Sciatic nerve (tissue), 2 donors: ENCODE data around the gene NUP210. TPM values are rescaled to one million over a fixed set of nuclear protein-coding genes. Genes with fewer than 3 reads are reported as not detected.
A peak's percentile ranks its signal among the peaks of the same experiment; 100 is the strongest.
"Not testable (repeated sequence)": the region's sequence is repeated elsewhere in the genome, so short reads cannot be mapped to it uniquely, and the experiment has no call there.

Experiments
- ATAC-seq: fragments of 200-7000 bp; cut with Tn5 transposase; one replicate; pipeline ENCODE4 v1.9.1; 2020; ENCODE audit warnings: mild to moderate bottlenecking, moderate library complexity
- DNase-seq: peaks from one replicate; pipeline ENCODE4 v3.0.0-alpha.2; 2020; ENCODE audit warnings: low spot score
- intact Hi-C: fragments of 100-400 bp; cut with DNase I; formaldehyde crosslinking; loops from one replicate; pipeline ENCODE4 v1.14.2; 2022
- total RNA-seq: library from RNA; stranded (reverse); fragmentation: NEBNext Ultra II Directional; extraction: Animal tissue kit (Norgen Biotek cat#: 25700); gene quantifications from one replicate; pipeline ENCODE4 v1.2.1, GENCODE V29; 2021
- donor health status: DM: no; HTN: no; CAD: no.
- donor health status: DM: no; HTN: no; CAD: no.

NUP210 gene
- total RNA-seq, 1 donor from 2014 or later, result 5.5 TPM

DNA sequence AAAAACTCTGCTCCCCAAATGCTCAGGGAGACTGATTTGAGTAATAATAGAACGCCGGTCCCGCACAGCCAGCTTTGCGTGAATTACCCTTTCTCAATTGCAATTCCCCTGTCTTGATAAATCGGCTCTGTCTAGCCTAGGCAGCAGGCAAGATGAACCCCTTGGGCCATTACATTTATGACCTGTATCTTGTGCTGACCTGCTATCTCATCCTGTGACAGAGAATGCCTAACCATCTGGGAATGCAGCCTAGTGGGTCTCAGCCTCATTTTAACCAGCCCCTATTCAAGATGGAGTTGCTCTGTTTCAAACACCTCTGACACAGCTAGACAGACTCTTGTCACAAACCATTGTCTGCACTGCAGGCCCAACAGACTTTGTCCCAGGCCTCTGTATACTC is 13.8 kb upstream of the NUP210 start:
- DNase-seq, result no peak
- intact Hi-C loops, result no loop called here
- no peak for ATAC-seq

DNA sequence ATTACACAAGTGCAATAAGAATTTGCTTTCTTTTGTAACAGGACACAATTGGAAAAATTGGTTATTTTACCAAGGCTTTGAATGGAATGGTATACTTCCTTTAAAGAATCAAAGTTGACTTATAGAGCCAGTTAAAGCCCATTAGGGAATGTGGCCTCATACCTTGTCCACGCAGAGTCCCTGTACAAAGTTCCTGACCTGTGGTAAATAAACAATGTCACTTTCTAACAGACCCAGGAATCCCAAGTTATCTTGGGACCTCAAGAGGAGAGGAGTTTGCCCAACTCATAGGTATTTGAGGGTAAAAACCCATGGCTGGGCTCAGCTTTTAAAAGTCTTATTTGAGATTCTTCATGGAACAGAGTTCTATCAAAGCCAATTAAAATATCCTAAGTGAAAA is 12.0 kb upstream of the NUP210 start:
- DNase-seq (no peak), ATAC-seq (no peak)
- intact Hi-C loops, result no loop called here

DNA sequence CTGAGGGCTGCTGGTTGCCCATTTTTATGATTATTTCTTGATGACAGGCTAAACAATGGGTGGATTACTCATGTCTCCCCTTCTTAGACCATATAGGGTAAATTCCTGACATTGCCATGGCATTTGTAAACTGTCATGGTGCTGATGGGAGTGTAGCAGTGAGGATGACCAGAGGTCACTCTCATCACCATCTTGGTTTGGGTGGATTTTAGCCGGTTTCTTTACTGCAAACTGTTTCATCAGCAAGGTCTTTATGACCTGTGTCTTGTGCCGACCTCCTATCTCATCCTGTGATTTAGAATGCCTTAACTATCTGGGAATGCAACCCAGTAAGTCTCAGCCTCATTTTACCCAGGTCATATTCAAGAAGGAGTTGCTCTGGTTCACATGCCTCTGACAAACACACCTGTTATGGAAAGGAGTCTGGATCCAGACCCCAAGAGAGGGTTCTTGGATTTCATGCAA is 10.3 kb upstream of the NUP210 start:
- intact Hi-C loops, DNase-seq, ATAC-seq: not testable (repeated sequence)

DNA sequence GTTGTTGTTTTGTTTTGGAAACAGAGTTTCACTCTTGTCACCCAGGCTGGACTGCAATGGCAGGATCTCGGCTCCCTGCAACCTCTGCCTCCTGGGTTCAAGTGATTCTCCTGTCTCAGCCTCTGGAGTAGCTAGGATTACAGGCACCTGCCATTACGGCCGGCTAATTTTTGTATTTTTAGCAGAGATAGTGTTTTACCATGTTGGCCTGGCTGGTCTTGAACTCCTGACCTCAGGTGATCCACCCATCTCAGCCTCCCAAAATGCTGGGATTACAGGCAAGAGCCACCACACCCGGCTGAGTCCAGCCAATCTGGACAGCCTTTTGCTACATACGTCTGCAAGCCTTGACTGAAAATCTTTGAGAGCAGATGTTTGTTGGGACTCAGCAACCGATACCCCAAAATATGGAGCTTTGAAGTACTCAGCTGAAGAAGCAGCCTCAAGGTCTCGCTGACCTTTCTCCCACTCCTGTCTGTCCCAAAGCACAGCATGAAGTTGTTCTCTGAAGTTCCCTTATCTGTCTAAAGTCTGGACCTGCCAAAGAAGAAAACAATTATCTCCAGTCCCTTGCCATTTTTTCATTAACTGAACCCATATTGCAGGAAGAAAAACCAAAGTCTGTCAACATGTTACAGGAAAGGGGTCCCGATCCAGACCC is 9.6 kb upstream of the NUP210 start:
- intact Hi-C loops, result no loop called here
- ATAC-seq (no peak), DNase-seq (no peak)

DNA sequence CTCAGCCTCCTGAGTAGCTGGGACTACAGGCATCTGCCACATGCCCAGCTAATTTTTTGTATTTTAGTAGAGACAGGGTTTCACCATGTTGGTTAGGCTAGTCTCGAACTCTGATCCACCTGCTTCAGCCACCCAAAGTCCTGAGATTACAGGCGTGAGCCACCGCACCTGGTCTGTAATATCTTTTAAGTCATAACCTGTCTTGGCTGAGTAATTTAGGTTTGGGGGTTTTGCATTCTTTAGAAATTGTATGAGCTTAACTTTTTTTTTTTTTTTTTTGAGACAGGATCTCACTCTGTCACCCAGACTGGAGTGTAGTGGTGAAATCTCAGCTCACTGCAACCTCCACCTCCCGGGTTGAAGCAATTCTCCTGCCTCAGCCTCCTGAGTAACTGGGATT is 8.6 kb upstream of the NUP210 start:
- ATAC-seq, intact Hi-C loops, DNase-seq: not testable (repeated sequence)

DNA sequence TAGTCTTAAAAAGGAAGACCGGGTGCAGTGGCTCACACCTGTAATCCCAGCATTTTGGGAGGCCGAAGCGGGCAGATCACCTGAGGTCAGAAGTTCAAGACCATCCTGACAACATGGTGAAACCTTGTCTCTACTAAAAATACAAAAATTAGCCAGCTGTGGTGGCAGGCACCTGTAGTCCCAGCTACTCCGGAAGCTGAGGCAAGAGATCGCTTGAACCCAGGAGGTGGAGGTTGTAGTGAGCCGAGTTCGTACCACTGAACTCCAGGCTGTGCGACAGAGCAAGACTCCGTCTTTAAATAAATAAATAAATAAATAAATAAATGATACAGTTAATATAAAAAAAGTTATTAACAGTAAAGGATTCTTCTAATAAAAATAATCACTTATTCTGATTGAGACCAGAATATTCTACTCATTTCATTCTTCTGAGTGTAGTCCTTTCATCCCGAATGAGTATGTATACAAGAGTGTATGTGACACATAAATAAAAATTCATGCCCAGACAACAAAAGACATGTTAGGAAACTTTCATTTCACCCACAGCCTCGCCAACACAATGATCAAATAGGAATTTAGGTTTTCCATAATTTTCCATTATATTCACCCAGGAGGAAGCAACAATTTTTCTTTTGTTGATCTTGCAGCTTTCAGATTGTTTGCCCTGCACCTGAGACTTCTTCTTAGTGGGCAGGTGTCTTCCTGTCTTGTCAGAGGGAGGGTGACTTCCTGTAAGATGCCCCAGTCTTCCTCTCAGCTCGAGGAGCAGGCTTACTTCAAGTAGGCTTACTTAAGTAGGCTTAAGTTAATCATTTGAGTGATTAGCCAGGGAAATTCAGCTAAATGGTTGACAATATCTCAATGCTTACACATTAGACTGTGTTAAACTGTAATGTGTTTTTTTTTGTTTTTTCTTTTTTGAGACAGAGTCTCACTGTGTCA is 7.8 kb upstream of the NUP210 start:
- DNase-seq (no peak), ATAC-seq (no peak)
- intact Hi-C loops, result no loop called here

DNA sequence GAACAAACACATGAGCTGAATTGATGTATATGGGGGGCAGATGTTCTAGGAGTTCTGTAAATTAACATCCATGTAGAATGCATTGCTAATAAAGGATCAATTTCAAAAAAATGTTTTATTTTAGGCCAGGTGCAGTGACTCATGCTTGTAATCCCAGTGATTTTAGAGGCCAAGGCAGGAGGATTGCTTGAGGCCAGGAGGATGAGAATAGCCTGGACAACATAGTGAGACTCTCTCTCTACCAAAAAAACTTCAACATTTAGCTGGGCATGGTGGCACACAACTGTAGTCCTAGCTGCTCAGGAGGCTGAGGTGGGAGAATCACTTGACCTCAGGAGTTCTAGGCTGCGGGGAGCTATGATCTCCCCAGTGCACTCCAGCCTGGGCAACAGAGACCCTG is 6.5 kb upstream of the NUP210 start:
- DNase-seq, result no peak
- no peak for ATAC-seq
- intact Hi-C loops, result no loop called here

DNA sequence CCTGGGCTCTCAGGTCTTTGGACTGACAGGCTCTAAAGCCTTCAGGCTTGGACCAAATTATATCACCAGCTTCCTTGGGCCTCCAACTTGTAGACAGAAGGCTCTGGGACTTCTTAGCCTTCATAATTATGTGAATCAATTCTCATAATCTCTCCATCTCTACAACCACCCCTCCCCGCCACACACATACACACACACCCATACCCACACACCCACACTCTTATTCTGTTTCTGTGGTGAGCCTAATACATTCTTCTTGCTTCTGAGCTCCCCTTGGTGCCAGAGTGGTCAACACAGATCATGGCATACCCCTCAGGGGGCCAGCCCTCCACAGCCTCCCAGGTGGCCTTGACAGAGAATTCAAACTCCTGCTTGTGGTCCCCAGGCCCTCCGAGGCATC is 5.6 kb upstream of the NUP210 start:
- no peak for ATAC-seq
- intact Hi-C loops, result no loop called here
- no peak for DNase-seq

DNA sequence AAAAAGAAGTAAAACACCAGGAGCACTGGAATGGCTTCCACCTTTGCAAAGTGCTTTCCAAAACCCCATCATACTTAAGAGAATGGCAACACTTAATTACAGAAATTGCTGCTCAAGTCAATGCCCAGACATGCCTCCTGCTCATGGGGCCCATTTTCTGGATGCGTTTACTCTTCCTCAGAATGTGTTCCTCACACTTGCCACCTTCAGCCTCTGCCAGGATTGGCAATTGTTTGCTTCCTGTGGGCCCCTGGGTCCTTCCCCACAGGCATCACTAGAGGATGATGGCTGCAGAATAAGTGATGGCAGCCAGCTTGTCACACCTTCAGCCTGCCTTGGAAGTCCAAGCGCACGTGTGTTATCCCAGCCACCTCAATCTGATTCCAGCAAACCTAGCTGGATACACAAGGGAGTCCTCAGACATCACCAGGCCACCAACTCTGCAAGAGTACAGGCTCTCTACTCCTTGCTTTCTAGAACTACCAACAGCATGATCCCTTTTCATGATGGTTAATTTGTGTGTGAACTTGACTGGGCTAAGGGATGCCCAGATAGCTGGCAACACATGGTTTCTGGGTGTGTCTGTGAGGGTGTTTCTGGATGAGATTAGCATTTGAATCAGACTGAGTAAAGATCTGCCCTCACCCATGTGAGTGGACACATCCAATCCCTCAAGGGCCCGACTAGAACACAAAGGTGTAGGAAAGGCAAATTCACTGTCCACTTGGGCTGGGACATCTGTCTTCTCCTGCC is 4.9 kb upstream of the NUP210 start:
- ATAC-seq (no peak), DNase-seq (no peak)
- intact Hi-C loops, result no loop called here

DNA sequence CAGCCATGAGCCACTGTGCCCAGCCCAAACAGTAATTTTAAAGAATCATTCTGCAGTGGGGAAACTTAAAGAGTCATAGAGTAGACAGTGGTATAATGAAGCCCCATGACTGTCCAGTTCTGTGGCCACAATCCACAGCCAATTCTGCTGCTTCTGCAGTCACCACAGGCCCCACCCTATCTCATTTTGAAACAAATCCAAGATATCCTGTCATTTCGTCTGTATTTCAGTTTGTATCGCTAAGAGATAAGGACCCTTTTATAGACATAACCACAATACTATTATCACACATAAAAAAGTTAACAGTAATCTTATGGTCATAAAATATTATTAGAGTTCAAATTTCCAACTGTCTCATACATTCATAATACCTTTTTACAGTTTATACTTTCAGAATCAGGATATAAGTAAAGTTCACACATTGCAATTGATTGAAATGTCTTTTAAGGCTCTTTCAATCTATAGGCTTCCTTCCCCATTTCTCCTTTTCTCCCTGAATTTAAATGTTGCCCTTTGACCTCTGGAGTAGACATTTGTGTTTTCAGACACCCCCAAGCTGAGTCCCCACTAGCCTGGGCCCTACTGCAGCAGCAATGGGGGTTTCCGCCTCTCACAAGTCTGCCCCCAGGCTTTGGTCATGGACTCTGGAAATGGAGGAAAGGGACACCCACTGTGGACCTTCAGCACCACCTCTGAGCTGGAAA is 4.2 kb upstream of the NUP210 start:
- intact Hi-C loops, result no loop called here
- no peak for ATAC-seq
- DNase-seq, result no peak

DNA sequence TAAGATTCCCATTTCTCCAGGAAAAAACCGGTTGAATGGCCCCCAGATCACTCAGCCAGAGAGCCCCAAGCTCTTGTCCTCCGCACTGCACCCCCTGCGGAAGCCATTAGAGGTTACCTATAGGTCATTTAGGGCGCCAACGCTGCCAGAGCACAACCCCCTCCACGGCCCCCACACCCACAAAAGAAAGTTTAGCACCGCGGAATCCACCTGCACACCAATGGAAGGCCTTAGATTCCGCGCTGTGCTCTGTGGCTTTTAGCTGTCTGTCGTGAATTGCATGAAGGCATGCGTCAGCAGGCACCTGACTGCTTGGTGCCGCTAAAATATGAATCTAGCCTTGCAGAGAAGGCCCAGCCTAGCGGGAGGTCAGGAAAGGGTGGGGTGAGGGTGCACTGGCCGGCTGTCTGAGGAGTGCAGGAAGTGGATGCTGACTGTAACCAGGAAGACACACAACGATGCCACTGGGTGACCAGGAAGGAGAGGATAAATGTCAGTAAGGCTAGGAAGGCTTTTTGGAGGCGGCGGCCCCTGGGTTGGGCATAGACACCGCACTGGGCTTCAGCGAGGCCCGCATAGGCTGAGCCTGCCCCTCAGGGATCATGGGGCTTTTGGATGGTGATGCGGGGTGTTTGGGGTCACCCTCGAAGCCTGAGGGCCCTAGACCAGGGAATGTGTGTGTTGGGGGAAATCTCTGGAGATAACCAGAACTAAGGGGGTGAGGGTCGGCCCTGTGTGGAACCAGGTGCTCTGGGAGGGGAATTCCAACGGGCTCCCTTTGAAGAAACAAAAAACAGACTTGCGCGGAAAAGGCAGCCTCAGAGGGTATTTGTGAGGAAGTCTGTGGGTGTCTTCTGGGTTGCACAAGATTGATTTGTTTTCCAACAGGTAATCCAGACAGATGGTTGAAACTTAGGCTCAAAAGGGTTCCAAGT is 976 bp upstream of the NUP210 start:
- intact Hi-C loops, result no loop called here
- DNase-seq, result no peak
- ATAC-seq, result peak; percentile 34

DNA sequence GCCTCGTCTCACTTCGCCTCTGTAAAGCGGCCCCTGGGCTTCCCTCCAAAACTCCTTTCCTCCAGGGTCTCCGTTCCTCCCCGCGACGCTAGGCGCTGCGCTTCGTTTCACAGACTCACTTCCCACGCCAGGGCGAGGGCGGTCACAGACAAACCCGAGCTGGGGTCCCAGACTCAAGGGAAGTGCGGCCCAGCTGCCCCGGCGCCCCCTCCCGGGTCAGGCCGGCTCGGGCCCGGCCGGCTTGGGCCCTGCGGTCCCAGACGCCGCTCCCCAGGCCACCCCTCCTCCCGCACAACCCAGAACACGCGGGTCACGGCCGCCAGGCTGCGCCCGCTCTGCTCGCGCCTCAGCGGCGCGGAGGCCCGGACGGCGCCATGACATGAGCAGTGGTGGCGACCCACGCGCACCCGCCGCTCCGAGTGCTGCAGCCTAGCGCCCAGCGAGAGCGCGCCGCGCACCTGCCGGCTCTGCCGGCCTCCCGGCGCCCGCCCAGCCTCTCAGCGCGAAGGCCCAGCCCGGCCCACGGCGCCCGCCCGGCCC is 547 bp downstream of the NUP210 start:
- DNase-seq (no peak), ATAC-seq (peak; percentile 61)
- intact Hi-C loops, result no loop called here

DNA sequence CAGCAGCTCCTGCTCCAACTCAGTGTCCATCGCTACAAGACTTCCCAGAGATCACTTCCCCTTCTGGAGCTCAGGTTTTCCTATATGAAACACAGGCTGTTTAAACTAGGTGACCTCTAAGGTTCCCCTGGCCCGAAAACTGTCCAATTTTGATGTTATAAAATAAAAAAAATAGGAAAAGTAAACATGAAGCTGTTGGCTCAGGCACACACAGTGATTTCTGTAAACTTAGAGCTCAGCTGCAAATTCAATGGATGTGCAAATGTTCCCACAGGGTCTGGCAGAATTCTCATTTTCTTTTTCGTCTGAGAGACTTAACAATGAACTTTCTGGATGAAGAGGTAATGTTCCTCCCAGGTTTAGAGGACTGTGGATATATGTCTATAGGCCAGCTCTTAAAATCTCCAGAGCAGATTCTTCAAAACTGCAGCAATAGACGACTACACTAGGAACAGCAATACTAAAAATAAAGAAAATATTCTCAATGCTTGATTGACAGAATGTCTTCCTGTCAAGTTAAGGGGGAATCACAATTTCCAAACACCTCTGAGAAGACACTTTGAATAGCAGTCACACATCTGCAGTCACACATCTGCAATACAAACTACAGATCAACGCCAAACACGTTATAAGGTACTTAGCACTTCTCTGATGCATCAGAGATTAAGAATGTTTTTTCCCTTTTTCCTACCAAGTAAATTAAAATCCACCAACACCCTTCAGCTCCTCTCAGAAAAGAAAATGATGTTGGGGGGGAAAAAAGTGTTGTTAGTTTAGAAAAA is 2.8 kb downstream of the NUP210 start:
- intact Hi-C loops, result no loop called here
- DNase-seq (no peak), ATAC-seq (no peak)

DNA sequence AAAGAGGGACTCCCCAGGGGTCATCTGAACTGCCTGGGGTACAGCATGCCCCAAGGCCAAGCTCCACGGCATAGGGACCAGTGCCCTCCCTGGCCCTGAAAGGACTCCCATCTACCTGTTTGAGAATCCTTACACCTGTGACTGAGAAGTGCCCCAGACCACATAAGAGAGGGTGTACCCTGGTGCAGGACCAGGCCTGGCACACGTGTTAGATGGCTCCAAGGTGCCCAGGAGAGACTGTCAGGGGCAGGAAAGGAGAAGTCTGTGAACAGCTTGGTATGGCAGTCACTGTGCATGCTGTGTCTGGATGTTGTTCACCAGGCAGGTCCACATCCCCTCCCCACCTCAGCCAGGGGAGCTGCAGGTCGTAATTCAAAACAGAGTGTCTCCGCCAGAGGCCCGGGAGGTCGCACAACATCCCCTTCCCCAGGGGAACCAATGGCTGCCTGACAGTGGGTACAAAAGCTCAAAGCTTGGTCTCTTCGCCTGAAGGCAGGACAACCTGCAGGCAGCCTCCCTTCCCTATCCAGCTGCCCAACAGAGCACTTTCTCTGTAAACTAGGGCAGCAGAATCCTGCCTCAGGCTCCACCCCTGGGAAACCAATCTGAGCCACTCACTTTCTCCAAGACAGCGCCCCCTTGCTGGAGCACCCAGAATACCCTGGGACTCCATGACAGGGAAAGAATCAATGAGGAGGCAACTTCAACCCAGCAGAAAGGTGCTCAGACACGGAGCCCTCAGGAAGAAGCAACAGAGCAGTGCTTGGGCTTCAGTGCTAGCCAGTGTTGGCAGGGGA is 3.9 kb downstream of the NUP210 start:
- intact Hi-C loops, result no loop called here
- DNase-seq (no peak), ATAC-seq (no peak)

DNA sequence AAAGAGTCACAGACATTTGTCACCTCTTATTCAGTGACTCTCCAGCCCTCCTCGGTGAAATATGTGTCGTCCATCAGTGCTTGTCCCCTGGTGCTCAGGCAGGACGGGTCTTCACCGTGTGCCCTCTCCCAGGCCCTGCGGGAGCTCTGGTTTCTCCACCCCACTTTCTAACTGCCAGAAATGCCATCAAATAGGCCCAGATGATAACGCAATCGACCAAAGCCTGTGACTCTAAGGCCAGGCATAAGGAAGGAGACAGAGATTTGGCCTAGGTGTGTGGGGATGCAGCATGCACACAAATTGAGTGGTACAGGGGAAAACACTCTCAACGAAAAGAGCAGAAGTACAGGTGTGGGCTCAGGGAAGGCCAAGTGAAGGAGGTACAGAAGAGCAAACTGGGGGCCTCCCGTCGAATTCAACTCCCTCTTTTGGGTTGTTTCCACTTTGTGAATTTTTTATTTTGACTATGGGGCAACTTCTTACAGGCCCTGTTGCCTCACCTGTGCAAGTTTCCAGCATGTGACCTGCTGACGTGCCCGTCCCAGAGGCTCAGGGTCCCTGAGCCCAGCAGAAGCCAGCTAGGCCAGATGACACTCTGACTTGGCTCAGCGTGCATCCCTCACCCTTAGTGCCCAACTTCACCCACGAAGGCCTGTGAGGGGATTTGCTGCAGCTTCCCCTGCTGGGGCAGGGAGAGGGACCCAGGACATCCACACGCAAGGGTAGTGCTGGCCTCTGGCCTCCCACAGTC is 4.7 kb downstream of the NUP210 start:
- ATAC-seq (no peak), DNase-seq (no peak)
- intact Hi-C loops, result no loop called here
